Mucosa of gallbladder (tissue), 1 donor: Measurements from ENCODE around the gene ZNF385C. TPM values are rescaled to one million over a fixed set of nuclear protein-coding genes. Genes with fewer than 3 reads are reported as not detected.

Source experiments
- DNase-seq: peaks from one replicate; pipeline ENCODE4 v3.0.0-alpha.2; 2020; ENCODE audit warnings: low spot score
- total RNA-seq: library from RNA; stranded (reverse); gene quantifications from one replicate; pipeline ENCODE4 v1.2.1, GENCODE V29; 2021
- donor health status: DM: no; HTN: no; CAD: no.

Gene ZNF385C
- total RNA-seq, 1 donor from 2014 or later, result 0.32 TPM

GRCh38 chr17:42125565-42125964 is 27.3 kb upstream of the ZNF385C start:
- no peak for DNase-seq

DNA sequence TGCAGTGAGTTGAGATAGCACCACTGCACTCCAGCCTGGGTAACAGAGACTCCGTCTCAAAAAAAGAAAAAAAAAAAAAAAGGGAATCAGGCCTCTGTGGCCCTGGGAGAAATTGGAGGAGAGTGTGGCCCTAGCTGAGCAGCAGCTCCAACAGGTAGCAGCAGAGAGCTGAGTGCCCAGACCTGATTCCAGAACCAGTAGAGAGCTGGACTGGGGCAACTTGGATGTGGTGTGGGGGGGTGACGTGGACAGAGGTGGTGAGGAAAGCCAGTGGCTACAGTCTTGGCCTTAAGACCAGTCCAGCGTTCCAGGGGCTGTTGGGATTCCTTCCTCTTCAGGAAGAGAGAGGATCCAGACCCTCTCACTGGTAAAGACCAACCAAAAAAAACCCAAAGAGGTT is 26.0 kb upstream of the ZNF385C start:
- no peak for DNase-seq

DNA sequence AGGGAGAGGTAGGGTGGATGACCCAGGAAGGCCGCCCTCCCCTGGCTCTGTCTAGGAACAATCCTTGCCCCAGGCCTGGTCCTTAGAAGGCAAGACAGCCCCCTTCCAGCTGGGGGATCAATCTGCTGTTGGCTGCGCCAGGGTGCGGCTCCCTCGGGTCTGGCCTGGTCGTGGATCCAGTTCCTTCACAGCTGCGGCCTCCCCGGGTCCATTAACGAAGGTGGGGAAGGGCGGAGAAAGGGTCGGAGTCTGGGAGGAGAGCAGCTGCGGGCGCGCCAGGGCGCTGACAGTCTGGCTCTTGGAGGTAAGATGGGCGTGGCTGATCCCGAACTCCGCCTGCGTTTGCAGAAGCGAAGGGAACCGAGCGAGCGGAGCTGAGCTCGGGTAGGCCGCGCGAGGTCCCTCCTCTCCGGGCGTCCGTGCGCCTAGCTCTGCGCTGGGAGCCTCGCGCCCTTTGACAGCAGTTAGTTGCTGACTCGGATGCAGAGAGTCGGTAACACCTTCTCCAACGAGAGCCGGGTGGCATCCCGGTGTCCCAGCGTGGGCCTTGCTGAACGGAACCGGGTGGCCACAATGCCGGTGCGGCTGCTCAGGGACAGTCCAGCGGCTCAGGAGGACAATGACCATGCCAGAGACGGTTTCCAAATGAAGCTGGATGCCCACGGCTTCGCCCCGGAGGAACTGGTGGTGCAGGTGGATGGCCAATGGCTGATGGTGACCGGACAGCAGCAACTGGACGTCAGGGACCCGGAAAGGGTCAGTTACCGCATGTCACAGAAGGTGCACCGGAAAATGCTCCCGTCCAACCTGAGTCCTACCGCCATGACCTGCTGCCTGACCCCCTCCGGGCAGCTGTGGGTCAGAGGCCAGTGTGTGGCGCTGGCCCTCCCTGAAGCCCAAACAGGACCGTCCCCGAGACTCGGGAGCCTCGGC is 24.4 kb upstream of the ZNF385C start, which contains the start of gene HSPB9:
Gene HSPB9 (plus strand): TSS at position 434 of the 933 bp plus-strand sequence. CDS start 47 bp downstream, at position 481.
- peak; percentile 59 for DNase-seq

- DNase-seq, result peak; percentile 80
Measured at GRCh38 chr17:42120770-42121769, 22.8 kb upstream of the ZNF385C start, which contains the start of gene KAT2A. KAT2A (minus strand) TSS chr17:42121367; CDS start chr17:42121304, 63 bp downstream.

- no peak for DNase-seq
Measured at GRCh38 chr17:42120161-42120769, 22.0 kb upstream of the ZNF385C start.

DNA sequence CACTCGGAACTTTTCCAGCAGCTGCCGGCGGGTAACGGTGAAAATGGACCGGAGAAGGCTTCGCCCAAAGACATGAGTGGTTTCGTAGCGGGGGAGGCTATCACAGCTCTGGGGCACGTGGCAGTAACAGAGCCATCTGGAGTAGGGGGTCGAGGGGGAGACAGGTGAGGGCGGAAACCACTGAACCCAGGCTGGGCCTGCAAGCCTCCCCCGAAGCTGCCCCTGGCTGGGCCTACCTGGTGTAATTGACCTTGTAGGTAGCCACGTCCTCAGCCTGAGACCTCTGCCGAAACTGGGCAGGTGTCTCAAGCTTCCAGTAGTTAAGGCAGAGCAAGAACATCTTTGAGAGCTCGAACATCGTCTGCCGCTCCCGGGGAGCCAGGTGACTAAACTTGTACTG is 21.0 kb upstream of the ZNF385C start:
- no peak for DNase-seq

GRCh38 chr17:42118545-42118944 is 20.3 kb upstream of the ZNF385C start:
- DNase-seq, result no peak

GRCh38 chr17:42118126-42118510 is 19.8 kb upstream of the ZNF385C start:
- no peak for DNase-seq

DNA sequence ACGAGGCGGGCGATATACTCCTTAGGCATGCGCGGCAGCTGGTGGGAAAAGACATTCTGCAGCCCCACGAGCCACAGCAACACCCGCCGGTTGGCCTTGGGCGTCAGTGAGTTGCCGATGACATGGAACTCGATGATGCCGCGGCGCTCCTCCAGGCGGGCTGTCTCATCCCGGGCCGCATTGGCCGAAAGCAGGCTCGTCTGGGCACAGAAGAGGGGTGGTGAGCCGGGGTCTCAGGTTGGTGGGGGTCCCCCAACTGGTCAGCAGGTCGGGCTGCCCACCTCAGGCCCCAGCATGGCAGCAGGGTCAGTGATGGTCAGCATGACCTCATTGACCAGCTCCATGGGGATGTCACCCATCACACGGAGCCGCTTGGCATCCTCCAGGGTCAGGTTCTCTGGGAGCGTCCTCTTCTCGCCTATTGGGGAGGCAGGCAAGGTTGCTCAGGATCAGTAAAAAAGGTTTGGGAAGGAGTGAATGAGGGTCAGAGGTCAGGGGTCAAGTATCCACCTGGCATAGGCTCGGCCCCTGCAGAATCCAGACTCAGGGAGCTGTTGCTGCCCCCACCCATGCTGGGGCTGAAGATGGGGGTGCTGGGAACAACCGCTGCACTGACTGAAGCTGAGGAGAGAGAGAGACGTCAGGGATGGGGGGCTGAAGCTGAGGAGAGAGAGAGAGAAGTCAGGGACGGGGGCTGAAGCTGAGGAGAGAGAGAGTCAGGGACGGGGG is 19.3 kb upstream of the ZNF385C start:
- no peak for DNase-seq

DNA sequence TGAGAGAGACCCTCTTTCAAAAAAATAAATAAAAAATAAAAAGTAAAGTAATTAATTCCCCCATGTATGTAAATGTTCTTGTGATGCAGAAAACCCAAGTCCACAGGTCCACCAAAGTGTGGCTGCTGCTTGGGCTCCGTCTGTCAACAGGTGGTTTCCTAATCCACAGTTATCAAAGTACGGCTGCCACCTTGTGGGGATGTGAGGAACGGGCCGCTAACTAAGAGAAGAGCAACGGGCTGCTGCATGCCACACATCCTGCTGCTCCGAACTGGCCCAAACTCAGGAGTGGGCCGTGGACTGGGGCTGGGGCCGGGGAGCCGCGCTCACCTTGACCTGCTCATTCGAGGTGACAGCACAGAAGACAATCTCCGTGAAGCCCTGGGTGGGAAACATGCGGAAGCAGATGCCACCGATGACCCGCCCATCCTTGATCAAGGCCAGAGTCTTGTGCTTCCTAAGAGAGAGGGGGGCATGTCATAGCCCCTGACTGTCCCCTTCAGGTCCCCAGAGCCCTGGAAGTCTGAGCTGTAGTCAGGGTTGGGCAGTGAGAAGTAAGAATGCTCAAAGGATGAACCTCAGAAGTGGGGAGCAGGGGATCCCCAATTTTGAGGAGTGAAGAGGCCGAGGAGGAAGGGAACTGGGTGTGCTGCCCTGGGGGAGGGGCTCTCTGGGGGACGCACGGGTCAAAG is 18.6 kb upstream of the ZNF385C start:
- peak; percentile 89 for DNase-seq

GRCh38 chr17:42114118-42114517 is 15.8 kb upstream of the ZNF385C start:
- no peak for DNase-seq

GRCh38 chr17:42113293-42114069 is 15.2 kb upstream of the ZNF385C start:
- no peak for DNase-seq

GRCh38 chr17:42112552-42113176 is 14.4 kb upstream of the ZNF385C start, which contains the start of gene DHX58:
DHX58 (minus strand) TSS chr17:42112714; CDS start chr17:42111892, 822 bp downstream.
- DNase-seq, result peak; percentile 79

DNA sequence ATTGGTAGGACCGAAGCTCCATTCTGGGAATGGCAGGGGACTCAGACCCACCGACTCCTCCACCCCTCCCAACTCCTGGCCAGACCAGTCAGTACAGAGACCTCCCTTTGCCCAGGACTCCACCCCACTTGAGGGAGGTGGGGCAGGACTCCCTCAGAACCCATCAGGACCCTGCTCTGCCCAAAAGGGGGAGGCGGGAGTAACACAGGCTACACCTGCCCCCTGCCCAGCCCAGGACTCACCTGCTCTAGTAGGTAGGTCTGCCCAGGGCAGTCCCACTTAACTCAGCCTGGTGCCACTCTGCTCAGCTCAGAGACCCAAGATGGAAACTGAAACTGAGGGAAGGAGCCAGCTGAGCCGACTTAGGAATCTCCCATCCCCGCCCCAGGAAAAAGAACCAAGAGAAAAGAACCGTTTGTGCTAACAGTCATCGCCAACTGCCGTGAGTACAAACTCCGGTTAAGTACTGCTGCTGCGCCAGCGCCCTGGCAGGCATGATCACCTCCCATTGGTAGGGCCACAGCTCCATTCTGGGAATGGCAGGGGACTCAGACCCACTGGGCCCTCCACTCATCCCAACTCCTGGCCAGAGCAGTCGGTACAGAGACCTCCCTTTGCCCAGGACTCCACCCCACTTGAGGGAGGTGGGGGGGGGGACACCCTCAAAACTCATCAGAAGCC is 13.7 kb upstream of the ZNF385C start:
- DNase-seq, result no peak

DNA sequence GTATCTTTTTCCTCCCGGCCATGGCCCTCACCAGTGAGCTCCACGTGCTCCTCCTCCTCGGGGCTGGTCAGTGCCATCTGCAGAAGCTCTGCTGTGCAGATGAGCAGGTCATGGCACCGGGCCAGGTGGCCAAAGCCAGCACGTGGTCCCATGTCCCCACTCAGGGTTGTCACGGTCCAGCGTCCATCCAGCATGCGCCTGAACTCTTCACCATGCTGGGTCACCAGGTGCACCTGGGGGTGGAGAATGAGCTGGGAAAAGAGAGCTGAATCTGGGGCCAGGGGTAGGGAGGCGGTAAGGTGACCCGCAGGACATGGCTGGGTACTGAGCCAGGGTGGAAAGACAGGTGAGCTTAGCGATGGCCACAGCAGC is 13.0 kb upstream of the ZNF385C start:
- no peak for DNase-seq

GRCh38 chr17:42110301-42111264 is 12.3 kb upstream of the ZNF385C start:
- DNase-seq, result no peak

- no peak for DNase-seq
Measured at GRCh38 chr17:42109086-42109485, 10.8 kb upstream of the ZNF385C start.
